Endothelial cell of umbilical vein (primary cell): ENCODE data around the gene TNFRSF4. TPM values are rescaled to one million over a fixed set of nuclear protein-coding genes. Genes with fewer than 3 reads are reported as not detected.

Experiments
- BruUV-seq: library from RNA; stranded (reverse); fragments of 400-500 nt; replicated peaks from 2 replicates; lab custom pipeline; 2021; lab: Mats Ljungman, UMichigan
- CTCF ChIA-PET: fragments of 300-600, 350-600 bp; sonication (Branson Sonifier 250); formaldehyde crosslinking; loops from one replicate; lab custom pipeline; 2021; ENCODE audit warnings: antibody characterized with exemption, inconsistent platforms; lab: Charles Lee
- POLR2A ChIA-PET: fragments of 300-600, 350-600 bp; sonication (Branson Sonifier 250); formaldehyde crosslinking; loops from one replicate; lab custom pipeline; 2021; ENCODE audit warnings: antibody characterized with exemption, inconsistent platforms; lab: Charles Lee
- DNase-seq: peaks from one replicate; pipeline ENCODE4 v3.0.0-alpha.2; 2011; ENCODE audit warnings: low read depth, low spot score
- FAIRE-seq: peaks from 2 replicates; lab custom pipeline; 2011; peaks lifted over from hg19 to GRCh38; lab: Jason Lieb, UNC
- H2AFZ ChIP-seq: 2 replicates; pipeline ENCODE4 v1.6.0; 2012; ENCODE audit warnings: low read depth, low read length, control low read depth, inconsistent platforms
- H3K27ac ChIP-seq: 2 replicates; pipeline ENCODE4 v1.5.1; 2011; ENCODE audit warnings: low read depth, mild to moderate bottlenecking, control low read depth, low read length, moderate library complexity; ENCODE audit not compliant: insufficient read depth
- H3K27me3 ChIP-seq, 2 experiments: 2 replicates each; pipeline versions ENCODE4 v1.6.0 to v1.6.1; 2011; ENCODE audit warnings: low read length in 2 of 2, mixed read lengths in 1 of 2; ENCODE audit not compliant: control insufficient read depth in 2 of 2, insufficient read depth in 2 of 2
- H3K36me3 ChIP-seq, 2 experiments: 2 replicates in 1 of 2; 3 replicates in 1 of 2; pipeline ENCODE4 v1.5.1; 2011; ENCODE audit warnings: low read length in 2 of 2, mild to moderate bottlenecking in 1 of 2, moderate library complexity in 1 of 2; ENCODE audit not compliant: control insufficient read depth in 2 of 2, insufficient read depth in 2 of 2; ENCODE audit errors: extremely low read depth in 1 of 2
- H3K4me1 ChIP-seq: 3 replicates; pipeline ENCODE4 v1.5.1; 2011; ENCODE audit warnings: mild to moderate bottlenecking, low read length; ENCODE audit not compliant: control insufficient read depth, insufficient read depth; ENCODE audit errors: extremely low read depth
- H3K4me2 ChIP-seq: 2 replicates; pipeline ENCODE4 v1.6.1; 2011; ENCODE audit warnings: low read length, control low read depth, mixed read lengths; ENCODE audit not compliant: insufficient read depth
- H3K4me3 ChIP-seq, 3 experiments: fragments of 200-600 bp in 1 of 3; sonication (generic), shearing (Covaris generic) in 1 of 3; replicated peaks in 1 of 3; 2 replicates each; pipeline ENCODE4 v1.5.1; 2011 to 2016; ENCODE audit warnings: control low read depth in 3 of 3, low read length in 3 of 3, mild to moderate bottlenecking in 2 of 3, inconsistent platforms in 1 of 3, low read depth in 1 of 3, moderate library complexity in 1 of 3; ENCODE audit not compliant: insufficient read depth in 1 of 3
- H3K79me2 ChIP-seq: 2 replicates; pipeline ENCODE4 v1.6.0; 2012; ENCODE audit warnings: low read length, inconsistent platforms; ENCODE audit not compliant: control insufficient read depth, insufficient read depth
- H3K9ac ChIP-seq: replicated peaks from 2 replicates; pipeline ENCODE3; 2011; ENCODE audit warnings: low read length, control low read depth; ENCODE audit not compliant: insufficient read depth; ENCODE audit errors: extremely low read depth
- H3K9me1 ChIP-seq: replicated peaks from 3 replicates; pipeline ENCODE4 v1.6.0; 2011; ENCODE audit warnings: mild to moderate bottlenecking, low read length; ENCODE audit not compliant: control insufficient read depth, insufficient read depth; ENCODE audit errors: extremely low read depth
- H3K9me3 ChIP-seq: replicated peaks from 2 replicates; pipeline ENCODE4 v1.5.1; 2012; ENCODE audit warnings: low read length, inconsistent platforms; ENCODE audit not compliant: control insufficient read depth, insufficient read depth
- H4K20me1 ChIP-seq: replicated peaks from 2 replicates; pipeline ENCODE3; 2011; ENCODE audit warnings: mild to moderate bottlenecking, low read length; ENCODE audit not compliant: control insufficient read depth, insufficient read depth; ENCODE audit errors: extremely low read depth
- EZH2 ChIP-seq: IDR thresholded peaks from 2 replicates; pipeline ENCODE4 v1.6.1; 2012; ENCODE audit warnings: borderline replicate concordance, low read depth, mild to moderate bottlenecking, moderate library complexity, low read length, inconsistent platforms; ENCODE audit not compliant: severe bottlenecking
- FOS ChIP-seq: IDR thresholded peaks from 2 replicates; pipeline ENCODE4 v1.6.1; 2011; ENCODE audit warnings: mild to moderate bottlenecking, low read length, moderate library complexity, borderline replicate concordance; ENCODE audit not compliant: insufficient read depth
- GATA2 ChIP-seq: IDR thresholded peaks from 2 replicates; pipeline ENCODE4 v1.7.0; 2011; ENCODE audit warnings: low read depth, mild to moderate bottlenecking, moderate library complexity, mixed read lengths, low read length; ENCODE audit not compliant: insufficient read length, insufficient read depth
- JUN ChIP-seq: IDR thresholded peaks from 2 replicates; pipeline ENCODE4 v1.6.1; 2011; ENCODE audit warnings: borderline replicate concordance, low read depth; ENCODE audit not compliant: insufficient read length, insufficient read depth
- MYC ChIP-seq: IDR thresholded peaks from one replicate; pipeline ENCODE4 v1.6.1; 2011; ENCODE audit warnings: mild to moderate bottlenecking, low read depth, low read length
- POLR2A ChIP-seq: IDR thresholded peaks from 2 replicates; pipeline ENCODE4 v1.6.1; 2012; ENCODE audit warnings: low read depth, mild to moderate bottlenecking, control low read depth, low read length
- POLR2AphosphoS5 ChIP-seq: IDR thresholded peaks from 2 replicates; pipeline ENCODE4 v1.6.1; 2012; ENCODE audit warnings: low read depth, mild to moderate bottlenecking, control low read depth, low read length, moderate library complexity; ENCODE audit not compliant: insufficient read depth
- dilution Hi-C: fragments of 300-500 bp; cut with MboI; formaldehyde crosslinking; loops from one replicate; pipeline ENCODE4 v1.15.0; 2019; ENCODE audit warnings: low sequenced_read_pairs; ENCODE audit not compliant: extremely low pct_ligation_motif_present
- intact Hi-C: fragments of 100-400 bp; cut with micrococcal nuclease; formaldehyde crosslinking; loops from one replicate; pipeline ENCODE4 v1.10.0; 2022
- polyA plus RNA-seq, 4 experiments: library from polyadenylated mRNA; depleted of rRNA in 3 of 4; stranded (reverse) in 3 of 4; unstranded in 1 of 4; fragments of >200 nt; gene quantifications; 2 replicates each; pipeline versions ENCODE4 v1.2.1 to v1.2.3, GENCODE V29; 2011 to 2012; ENCODE audit warnings: missing spikeins in 1 of 4
- total RNA-seq: library from RNA; stranded (reverse); gene quantifications from 2 replicates; pipeline ENCODE4 v1.2.3, GENCODE V29; 2021
- TF ChIP-seq, protein P1 (sequence below): IDR thresholded peaks from 2 replicates; pipeline ENCODE4 v1.6.1; 2011; ENCODE audit not compliant: insufficient read depth, insufficient read length
- TF ChIP-seq, protein P2 (sequence below), 2 donors: IDR thresholded peaks; 1 replicate in 1 of 2; 2 replicates in 1 of 2; pipeline ENCODE4 v1.5.1; 2011; ENCODE audit warnings: low read length in 2 of 2, mild to moderate bottlenecking in 2 of 2, moderate library complexity in 2 of 2, control low read depth in 1 of 2, inconsistent platforms in 1 of 2, low read depth in 1 of 2; ENCODE audit not compliant: insufficient read depth in 1 of 2; ENCODE audit errors: extremely low read depth in 1 of 2

TNFRSF4 gene
- total and polyA plus RNA-seq, 2 donors (not counting 3 experiments of a cell fraction or from before 2014, with no cell fraction given): 0.55 to 1.5 TPM

DNA sequence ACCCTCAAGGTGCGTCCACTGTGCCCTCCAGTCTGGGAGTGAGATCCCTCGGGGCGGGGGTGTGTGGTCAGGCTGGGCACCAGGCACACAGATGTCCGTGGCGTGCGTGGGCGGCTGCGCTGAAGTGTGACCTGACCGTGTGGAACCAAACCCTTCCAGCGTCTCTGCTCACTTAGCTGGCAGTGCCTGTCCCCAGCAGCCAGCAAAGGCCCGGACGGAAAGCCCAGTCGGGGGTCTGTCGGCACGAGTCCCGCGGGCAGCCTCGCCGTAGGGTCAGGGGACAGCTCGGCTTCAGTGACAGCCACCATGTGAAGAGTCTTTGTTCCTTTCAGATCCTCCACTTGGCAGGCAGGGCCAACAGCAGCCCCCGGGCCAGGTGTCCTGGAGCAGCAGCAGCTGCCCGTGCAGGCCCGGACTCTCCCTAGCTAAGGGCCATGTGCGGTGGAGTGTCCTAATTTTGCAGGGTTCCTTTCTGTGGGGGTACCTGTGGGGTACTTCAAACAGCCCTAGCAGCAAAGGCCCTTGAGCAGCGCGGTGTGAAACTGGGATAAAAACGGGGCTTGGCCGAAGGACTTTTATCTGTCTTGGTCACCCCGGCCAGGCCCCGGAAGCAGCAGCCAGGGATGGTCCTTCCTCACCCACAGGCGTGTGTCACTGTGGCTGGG is 28.7 kb downstream of the TNFRSF4 start:
- peaks cover 0 to 7% of the 10 kb centered on the region in 2 experiments for H3K27me3 ChIP-seq
- no TSS peak for BruUV-seq
- no peaks in the 10 kb centered on the region for H3K79me2 ChIP-seq
- dilution Hi-C loops: no loop called here
- ChIA-PET POLR2A (no interaction called here), CTCF (interaction anchor here (2.2 kb wide), 1 partner anchor 7 kb away, joined by 7 read pairs; no protein-coding TSS in a partner anchor)
- H3K9ac ChIP-seq: no peak overlapping the region
- no peak for TF ChIP-seq JUN
- TF ChIP-seq FOS: no peak
- TF ChIP-seq, protein P1, sequence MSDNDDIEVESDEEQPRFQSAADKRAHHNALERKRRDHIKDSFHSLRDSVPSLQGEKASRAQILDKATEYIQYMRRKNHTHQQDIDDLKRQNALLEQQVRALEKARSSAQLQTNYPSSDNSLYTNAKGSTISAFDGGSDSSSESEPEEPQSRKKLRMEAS: no peak
- no peak for TF ChIP-seq EZH2
- TF ChIP-seq, protein P2, sequence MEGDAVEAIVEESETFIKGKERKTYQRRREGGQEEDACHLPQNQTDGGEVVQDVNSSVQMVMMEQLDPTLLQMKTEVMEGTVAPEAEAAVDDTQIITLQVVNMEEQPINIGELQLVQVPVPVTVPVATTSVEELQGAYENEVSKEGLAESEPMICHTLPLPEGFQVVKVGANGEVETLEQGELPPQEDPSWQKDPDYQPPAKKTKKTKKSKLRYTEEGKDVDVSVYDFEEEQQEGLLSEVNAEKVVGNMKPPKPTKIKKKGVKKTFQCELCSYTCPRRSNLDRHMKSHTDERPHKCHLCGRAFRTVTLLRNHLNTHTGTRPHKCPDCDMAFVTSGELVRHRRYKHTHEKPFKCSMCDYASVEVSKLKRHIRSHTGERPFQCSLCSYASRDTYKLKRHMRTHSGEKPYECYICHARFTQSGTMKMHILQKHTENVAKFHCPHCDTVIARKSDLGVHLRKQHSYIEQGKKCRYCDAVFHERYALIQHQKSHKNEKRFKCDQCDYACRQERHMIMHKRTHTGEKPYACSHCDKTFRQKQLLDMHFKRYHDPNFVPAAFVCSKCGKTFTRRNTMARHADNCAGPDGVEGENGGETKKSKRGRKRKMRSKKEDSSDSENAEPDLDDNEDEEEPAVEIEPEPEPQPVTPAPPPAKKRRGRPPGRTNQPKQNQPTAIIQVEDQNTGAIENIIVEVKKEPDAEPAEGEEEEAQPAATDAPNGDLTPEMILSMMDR (IDR thresholded peaks at IDR 0.05; ENCODE audit: extremely low read depth in 1 of 2, insufficient read depth in 1 of 2, low read depth in 1 of 2, low read length in 2 of 2): no peak
- no peak for TF ChIP-seq POLR2A
- no peak for TF ChIP-seq POLR2AphosphoS5
- TF ChIP-seq GATA2: no peak
- no peak for TF ChIP-seq MYC
- FAIRE-seq (no peak), DNase-seq (no peak)
- no peaks in the 10 kb centered on the region for H3K9me1 ChIP-seq
- intact Hi-C loops: no loop called here
- H3K4me3 ChIP-seq: no peak overlapping the region
- no peaks in the 10 kb centered on the region for H3K9me3 ChIP-seq
- no peak overlapping the region for H3K4me2 ChIP-seq
- no peak overlapping the region for H2AFZ ChIP-seq
- H4K20me1 ChIP-seq: no peaks in the 10 kb centered on the region
- no peaks in the 10 kb centered on the region for H3K4me1 ChIP-seq
- H3K36me3 ChIP-seq: no peaks in the 10 kb centered on the region
- H3K27ac ChIP-seq: no peak overlapping the region
